GM12878 (cell line): ENCODE results near the gene MAP3K7. TPM values are rescaled to one million over a fixed set of nuclear protein-coding genes. Genes with fewer than 3 reads are reported as not detected.

Experiments
- ATAC-seq: fragments of 200-7000 bp; cut with Tn5 transposase; 3 replicates; pipeline ENCODE4 v1.9.1; 2020; ENCODE audit warnings: mild to moderate bottlenecking, moderate library complexity
- BruUV-seq: library from RNA; stranded (reverse); fragments of 400-500 nt; replicated peaks from 2 replicates; lab custom pipeline; 2021; lab: Mats Ljungman, UMichigan
- CTCF ChIA-PET: fragments of 300-600 bp; sonication (Branson Sonifier 250); formaldehyde crosslinking; extraction: SDS; loops from one replicate; lab custom pipeline; 2021; ENCODE audit warnings: inconsistent platforms; lab: Yijun Ruan, JAX
- POLR2A ChIA-PET: fragments of 350-600 bp; formaldehyde crosslinking; extraction: SDS; loops from one replicate; lab custom pipeline; 2021; ENCODE audit warnings: inconsistent platforms; lab: Charles Lee
- RAD21 ChIA-PET: fragments of 300-600 bp; sonication (Branson Sonifier 250); formaldehyde crosslinking; loops from one replicate; lab custom pipeline; 2023; ENCODE audit warnings: antibody characterized with exemption; ENCODE audit not compliant: unreplicated experiment; lab: Charles Lee
- SMC1A ChIA-PET: fragments of 300-600 bp; sonication (Branson Sonifier 250); formaldehyde crosslinking; loops from one replicate; lab custom pipeline; 2023; ENCODE audit not compliant: unreplicated experiment, uncharacterized antibody; lab: Charles Lee
- DNase-seq: peaks from one replicate; pipeline ENCODE4 v3.0.0-alpha.2; 2011; ENCODE audit warnings: low read depth, low spot score
- FAIRE-seq: peaks from 3 replicates; lab custom pipeline; 2011; peaks lifted over from hg19 to GRCh38; lab: Jason Lieb, UNC
- H2AFZ ChIP-seq: 2 replicates; pipeline ENCODE4 v1.6.0; 2011; ENCODE audit warnings: low read depth, low read length, control low read depth; ENCODE audit not compliant: control insufficient read depth
- H3K27ac ChIP-seq: 2 replicates; pipeline ENCODE4 v1.5.1; 2011; ENCODE audit warnings: control low read depth; ENCODE audit not compliant: control insufficient read depth, insufficient read depth
- H3K27me3 ChIP-seq, 2 experiments: replicated peaks in 1 of 2; 2 replicates each; pipeline versions ENCODE4 v1.6.0 to v1.6.1; 2011; ENCODE audit warnings: low read length in 1 of 2; ENCODE audit not compliant: control insufficient read depth in 2 of 2, insufficient read depth in 2 of 2
- H3K36me3 ChIP-seq, 2 experiments: 2 replicates each; pipeline ENCODE4 v1.5.1; 2011; ENCODE audit warnings: low read length in 1 of 2; ENCODE audit not compliant: control insufficient read depth in 2 of 2, insufficient read depth in 2 of 2
- H3K4me1 ChIP-seq: 2 replicates; pipeline ENCODE4 v1.6.1; 2011; ENCODE audit warnings: mild to moderate bottlenecking, low read length, moderate library complexity, mixed read lengths; ENCODE audit not compliant: control insufficient read depth, insufficient read depth
- H3K4me2 ChIP-seq: 2 replicates; pipeline ENCODE4 v1.6.0; 2011; ENCODE audit warnings: control low read depth; ENCODE audit not compliant: control insufficient read depth, insufficient read depth
- H3K4me3 ChIP-seq: fragments of 200-600 bp; sonication (generic); 2 replicates; pipeline ENCODE4 v1.5.1; 2016
- H3K79me2 ChIP-seq: 2 replicates; pipeline ENCODE4 v1.6.0; 2011; ENCODE audit warnings: low read length; ENCODE audit not compliant: control insufficient read depth, insufficient read depth
- H3K9ac ChIP-seq: 2 replicates; pipeline ENCODE4 v1.8.0; 2011; ENCODE audit warnings: low read length, control low read depth, mixed read lengths; ENCODE audit not compliant: control insufficient read depth, insufficient read depth
- H3K9me3 ChIP-seq: replicated peaks from 3 replicates; pipeline ENCODE4 v1.5.1; 2011; ENCODE audit warnings: mild to moderate bottlenecking, low read length; ENCODE audit not compliant: control insufficient read depth, insufficient read depth
- H4K20me1 ChIP-seq: 2 replicates; pipeline ENCODE4 v1.6.0; 2011; ENCODE audit not compliant: control insufficient read depth, insufficient read depth
- ATF7 ChIP-seq: fragments of 450-650 bp; IDR thresholded peaks from 2 replicates; pipeline ENCODE4 v1.6.1; 2016; ENCODE audit warnings: low read depth, mild to moderate bottlenecking
- BCL11A ChIP-seq: IDR thresholded peaks from 2 replicates; pipeline ENCODE4 v1.6.1; 2011; ENCODE audit warnings: low read depth, low read length
- PAX8 ChIP-seq: fragments of 450-650 bp; IDR thresholded peaks from 2 replicates; pipeline ENCODE4 v1.6.1; 2017; ENCODE audit warnings: mild to moderate bottlenecking, moderate library complexity
- SMAD5 ChIP-seq: IDR thresholded peaks from 2 replicates; pipeline ENCODE4 v1.6.1; 2016; ENCODE audit warnings: antibody characterized with exemption, low read depth
- TAF1 ChIP-seq: IDR thresholded peaks from 2 replicates; pipeline ENCODE4 v1.6.1; 2011; ENCODE audit warnings: mild to moderate bottlenecking, low read depth, low read length, borderline replicate concordance
- TARDBP ChIP-seq: IDR thresholded peaks from 2 replicates; pipeline ENCODE4 v1.6.1; 2016; ENCODE audit warnings: borderline replicate concordance
- ZNF24 ChIP-seq: fragments of 450-650 bp; IDR thresholded peaks from 2 replicates; pipeline ENCODE4 v1.6.1; 2017; ENCODE audit warnings: antibody characterized with exemption, mild to moderate bottlenecking
- WGBS: methylation state at CpG from one replicate; pipeline ENCODE4 v1.1.6; 2016; ENCODE audit warnings: low lambda C conversion rate; ENCODE audit not compliant: insufficient replicate concordance, insufficient coverage; ENCODE audit errors: missing lambda C conversion rate; 5-methylcytosine and 5-hydroxymethylcytosine counted together
- in situ Hi-C: fragments of 300-500 bp; cut with MboI; formaldehyde crosslinking; loops from 9 replicates; pipeline ENCODE4 v1.14.3; 2018; ENCODE audit warnings: mixed read lengths
- intact Hi-C: fragments of 100-400 bp; cut with micrococcal nuclease; formaldehyde crosslinking; loops from one replicate; pipeline ENCODE4 v1.14.2; 2022; ENCODE audit not compliant: unreplicated experiment
- polyA plus RNA-seq, 11 experiments: library from polyadenylated mRNA; depleted of rRNA in 4 of 11; unstranded in 6 of 11; stranded (reverse) in 5 of 11; fragments of >200 nt; fragmentation: Nextera tagmentation in 4 of 11; fragmentation: Illumina TruSeq in 1 of 11; extraction: Ambion mirVana in 4 of 11; extraction: Trizol in 1 of 11; gene quantifications; 1 replicate in 1 of 11; 2 replicates in 10 of 11; pipeline versions ENCODE4 v1.2.1 to v1.2.3, GENCODE V29; 2011 to 2016; ENCODE audit warnings: inconsistent platforms in 2 of 11, missing spikeins in 2 of 11, low read depth in 1 of 11
- total RNA-seq, 4 experiments: library from RNA; depleted of rRNA in 3 of 4; stranded (reverse); fragments of >200 nt in 3 of 4; fragmentation: Illumina TruSeq in 1 of 4; extraction: Trizol in 1 of 4; gene quantifications; 2 replicates each; pipeline versions ENCODE4 v1.2.1 to v1.2.3, GENCODE V29; 2013 to 2021
- TF ChIP-seq, protein P1 (sequence below): fragments of 450-650 bp; IDR thresholded peaks from 2 replicates; pipeline ENCODE4 v1.6.1; 2016; ENCODE audit warnings: mild to moderate bottlenecking

MAP3K7 gene
- total and polyA plus RNA-seq, 10 of the 15 experiments (the other 5 are each of a cell fraction or from before 2014, with no cell fraction given) = 7.0 to 42.6 (median 22.0) TPM

DNA sequence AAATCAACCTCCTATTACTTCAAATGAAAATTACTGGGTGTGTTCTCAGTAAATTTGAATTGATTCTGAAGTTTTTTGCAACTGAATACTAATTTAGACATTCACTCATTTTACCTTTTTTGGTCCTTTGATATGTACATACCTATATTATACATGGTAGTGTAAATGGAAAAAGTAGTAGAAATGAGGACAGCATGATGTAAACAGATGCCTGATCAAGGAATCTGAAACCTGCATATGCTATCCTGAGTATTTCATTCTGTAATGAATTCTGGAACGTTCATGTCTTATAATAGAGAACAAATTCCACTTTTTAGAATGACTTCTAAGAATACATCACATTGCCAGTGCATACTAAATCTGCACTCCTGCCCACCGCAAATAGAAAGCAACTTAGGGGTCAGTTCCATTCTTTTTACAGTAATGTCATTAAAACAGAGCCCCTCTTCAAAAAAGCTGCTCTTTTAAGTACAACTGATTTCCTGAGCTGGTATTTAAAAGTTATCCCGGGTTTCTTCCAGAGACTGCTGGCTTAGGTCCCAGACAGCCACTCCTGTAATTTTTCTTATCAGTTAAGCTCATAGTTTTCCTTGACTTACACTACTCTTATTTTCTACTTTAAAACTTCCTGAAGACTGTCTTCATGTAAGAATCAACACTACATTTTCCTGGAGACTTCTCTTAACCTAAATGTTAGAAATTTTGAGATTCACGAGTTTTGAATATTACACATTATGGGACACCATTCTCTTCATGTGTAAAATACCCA is 48.4 kb downstream of the MAP3K7 start:
- no peaks in the 10 kb centered on the region for H3K79me2 ChIP-seq
- 60% methylated on average over 4 of the region's 4 CpGs for WGBS
- peaks cover 0 to 2% of the 10 kb centered on the region in 2 experiments; a peak in 1 of 4 replicates for H3K36me3 ChIP-seq
- TF ChIP-seq SMAD5 = no peak
- TF ChIP-seq TARDBP = no peak
- TF ChIP-seq TAF1 = no peak
- no peak for TF ChIP-seq PAX8
- H3K9me3 ChIP-seq = no peaks in the 10 kb centered on the region
- no peak for DNase-seq
- peaks cover 4% of the 10 kb centered on the region; the same call in 1 of the 2 replicates for H3K4me1 ChIP-seq
- FAIRE-seq = no peak
- intact Hi-C loops = no loop called here
- RAD21 ChIA-PET = no interaction called here
- H3K4me3 ChIP-seq = no peak overlapping the region
- in situ Hi-C loops = no loop called here
- CTCF ChIA-PET = interaction anchor here (0.6 kb wide), 1 partner anchor 34 kb away, joined by 3 read pairs; no protein-coding TSS in a partner anchor
- no peak overlapping the region for H3K4me2 ChIP-seq
- POLR2A ChIA-PET = no interaction called here
- no peak overlapping the region for H3K9ac ChIP-seq
- no peaks in the 10 kb centered on the region for H4K20me1 ChIP-seq
- no peak for ATAC-seq
- BruUV-seq = no TSS peak
- H3K27me3 ChIP-seq = no peaks in the 10 kb centered on the region
- SMC1A ChIA-PET = no interaction called here
- H3K27ac ChIP-seq = no peak overlapping the region
- no peak overlapping the region for H2AFZ ChIP-seq

- Histone ChIP-seq H3K79me2 (no peaks in the 10 kb centered on the region), H3K4me2 (peak overlapping the region; percentile 17; the same call in 1 of the 2 replicates), H3K9me3 (no peaks in the 10 kb centered on the region), H4K20me1 (no peaks in the 10 kb centered on the region), H3K27me3 (no peaks in the 10 kb centered on the region), H3K27ac (no peak overlapping the region), H2AFZ (no peak overlapping the region), H3K4me3 (no peak overlapping the region), H3K9ac (no peak overlapping the region), H3K4me1 (peaks cover 4% of the 10 kb centered on the region; the same call in 1 of the 2 replicates), H3K36me3 (peaks cover 2 to 3% of the 10 kb centered on the region in 2 experiments; a peak in 2 of 4 replicates)
- SMC1A ChIA-PET = no interaction called here
- intact Hi-C loops = no loop called here
- no TSS peak for BruUV-seq
- in situ Hi-C loops = no loop called here
- 30% methylated on average over 3 of the region's 3 CpGs for WGBS
- peak; percentile 83 for TF ChIP-seq ATF7
- TF ChIP-seq, protein P1, sequence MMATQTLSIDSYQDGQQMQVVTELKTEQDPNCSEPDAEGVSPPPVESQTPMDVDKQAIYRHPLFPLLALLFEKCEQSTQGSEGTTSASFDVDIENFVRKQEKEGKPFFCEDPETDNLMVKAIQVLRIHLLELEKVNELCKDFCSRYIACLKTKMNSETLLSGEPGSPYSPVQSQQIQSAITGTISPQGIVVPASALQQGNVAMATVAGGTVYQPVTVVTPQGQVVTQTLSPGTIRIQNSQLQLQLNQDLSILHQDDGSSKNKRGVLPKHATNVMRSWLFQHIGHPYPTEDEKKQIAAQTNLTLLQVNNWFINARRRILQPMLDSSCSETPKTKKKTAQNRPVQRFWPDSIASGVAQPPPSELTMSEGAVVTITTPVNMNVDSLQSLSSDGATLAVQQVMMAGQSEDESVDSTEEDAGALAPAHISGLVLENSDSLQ = 0 out of 2 replicates have a peak, but pooled peaks have one; percentile 22
- TF ChIP-seq BCL11A = no peak
- no peak for TF ChIP-seq ZNF24
- FAIRE-seq = no peak
- CTCF ChIA-PET = interaction anchor here (0.6 to 1.3 kb wide), 2 partner anchors 12 to 145 kb away, joined by 3 read pairs; no protein-coding TSS in a partner anchor
- peak; percentile 54 for ATAC-seq
- peak; percentile 1 for DNase-seq
- POLR2A ChIA-PET = no interaction called here
- RAD21 ChIA-PET = no interaction called here
These were observed 49.1 kb downstream of the MAP3K7 start for GRCh38 chr6:90537723-90538258.
